GM12891 (cell line): ENCODE measurements around the gene SP4.

Source experiments
- PAX5 ChIP-seq: IDR thresholded peaks from 2 replicates; pipeline ENCODE4 v1.6.1; 2011; ENCODE audit warnings: low read length, moderate library complexity, mild to moderate bottlenecking; ENCODE audit not compliant: insufficient read depth, severe bottlenecking
- POLR2A ChIP-seq: IDR thresholded peaks from 2 replicates; pipeline ENCODE4 v1.6.1; 2011; ENCODE audit warnings: low read depth, low read length, control low read depth
- POLR2AphosphoS5 ChIP-seq: IDR thresholded peaks from 2 replicates; pipeline ENCODE4 v1.6.1; 2011; ENCODE audit warnings: low read depth, low read length, control low read depth
- POU2F2 ChIP-seq: IDR thresholded peaks from 2 replicates; pipeline ENCODE4 v1.6.1; 2011; ENCODE audit warnings: low read depth, mild to moderate bottlenecking, control low read depth, low read length, moderate library complexity
- TAF1 ChIP-seq: IDR thresholded peaks from 2 replicates; pipeline ENCODE4 v1.6.1; 2011; ENCODE audit warnings: low read depth, low read length, control low read depth

DNA sequence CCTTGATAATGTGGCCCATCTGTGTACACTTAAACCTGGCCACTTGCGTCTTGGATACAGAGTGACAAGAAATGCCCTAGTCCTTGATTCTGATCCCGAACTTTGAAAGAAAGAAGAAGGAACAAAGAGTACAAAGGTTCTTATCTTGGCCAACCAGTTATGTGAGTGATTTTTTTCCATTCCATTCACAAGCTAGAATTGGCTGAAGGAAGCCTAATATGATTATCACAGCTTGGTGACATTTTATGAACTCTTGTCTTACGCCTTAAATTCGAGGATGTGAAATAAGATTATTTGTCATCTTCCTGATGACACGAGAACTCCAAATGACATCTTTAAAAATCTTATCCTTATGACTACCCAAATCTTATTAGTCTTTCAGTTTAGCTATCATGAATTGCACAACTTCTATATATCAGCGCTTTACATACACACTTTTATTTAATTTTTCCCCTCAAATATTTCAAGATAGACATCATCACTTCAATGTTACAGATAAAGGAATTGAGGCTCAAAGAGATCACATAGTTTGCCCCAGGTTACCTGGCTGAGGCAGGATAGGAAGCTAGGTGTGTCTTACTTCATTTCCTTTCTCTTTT, 13.0 kb upstream of the SP4 start:
- TF ChIP-seq POLR2A (no peak), TAF1 (no peak), POLR2AphosphoS5 (no peak), POU2F2 (no peak), PAX5 (no peak)
